HepG2 (cell line): ENCODE results near the gene PRKN. TPM values are rescaled to one million over a fixed set of nuclear protein-coding genes. Genes with fewer than 3 reads are reported as not detected.

Experiments
- ATAC-seq: fragments of 200-7000 bp; cut with Tn5 transposase; 3 replicates; pipeline ENCODE4 v1.9.1; 2020; ENCODE audit warnings: mild to moderate bottlenecking, moderate library complexity
- BruUV-seq: library from RNA; stranded (reverse); fragments of 400-500 nt; replicated peaks from 2 replicates; lab custom pipeline; 2021; lab: Mats Ljungman, UMichigan
- CTCF ChIA-PET: fragments of 300-600 bp; formaldehyde crosslinking; extraction: SDS; loops from one replicate; lab custom pipeline; 2021; ENCODE audit warnings: low total read pairs, inconsistent platforms, low intra/inter-chr PET ratio; lab: Yijun Ruan, JAX
- POLR2A ChIA-PET: fragments of 350-600 bp; sonication (Branson Sonifier 250); formaldehyde crosslinking; loops from one replicate; lab custom pipeline; 2020; ENCODE audit warnings: antibody characterized with exemption, inconsistent platforms; lab: Yijun Ruan, JAX
- DNase-seq: peaks from one replicate; pipeline ENCODE4 v3.0.0-alpha.2; 2015; ENCODE audit warnings: low spot score
- FAIRE-seq: peaks from 3 replicates; lab custom pipeline; 2011; peaks lifted over from hg19 to GRCh38; lab: Jason Lieb, UNC
- H2AFZ ChIP-seq: one replicate; pipeline ENCODE4 v1.6.1; 2011; ENCODE audit warnings: low read length, inconsistent platforms
- H3K27ac ChIP-seq: fragments of 300-600 bp; 3 replicates; pipeline ENCODE4 v1.8.0; 2011; ENCODE audit warnings: mixed run types, mild to moderate bottlenecking, mixed read lengths, low read length, inconsistent platforms; ENCODE audit not compliant: insufficient read depth; ENCODE audit errors: extremely low read length
- H3K27me3 ChIP-seq, 2 experiments: fragments of 200-600 bp in 1 of 2; 2 replicates in 1 of 2; 3 replicates in 1 of 2; pipeline versions ENCODE4 v1.6.0 to v1.8.0; 2011; ENCODE audit warnings: low read length in 2 of 2, mild to moderate bottlenecking in 2 of 2, moderate library complexity in 2 of 2, inconsistent platforms in 1 of 2; ENCODE audit not compliant: insufficient read depth in 2 of 2, control insufficient read depth in 1 of 2
- H3K36me3 ChIP-seq, 2 experiments: fragments of 200-600 bp in 1 of 2; replicated peaks in 1 of 2; 2 replicates in 1 of 2; 3 replicates in 1 of 2; pipeline versions ENCODE4 v1.5.1 to v1.8.0; 2011; ENCODE audit warnings: low read length in 2 of 2, inconsistent platforms in 1 of 2; ENCODE audit not compliant: insufficient read depth in 2 of 2, control insufficient read depth in 1 of 2
- H3K4me1 ChIP-seq: 2 replicates; pipeline ENCODE4 v1.5.1; 2012; ENCODE audit warnings: low read length, inconsistent platforms; ENCODE audit not compliant: insufficient read depth
- H3K4me2 ChIP-seq: 2 replicates; pipeline ENCODE4 v1.6.0; 2011; ENCODE audit warnings: low read depth, low read length, inconsistent platforms
- H3K4me3 ChIP-seq, 3 experiments: fragments of 200-600 bp in 1 of 3; sonication (generic), shearing (Covaris generic) in 1 of 3; replicated peaks in 1 of 3; 2 replicates each; pipeline ENCODE4 v1.5.1; 2011 to 2016; ENCODE audit warnings: low read length in 3 of 3, inconsistent platforms in 2 of 3, low read depth in 2 of 3, mild to moderate bottlenecking in 2 of 3, control low read depth in 1 of 3, mixed read lengths in 1 of 3; ENCODE audit not compliant: insufficient read depth in 1 of 3
- H3K79me2 ChIP-seq: one replicate; pipeline ENCODE4 v1.6.1; 2011; ENCODE audit warnings: low read length, inconsistent platforms; ENCODE audit not compliant: insufficient read depth
- H3K9ac ChIP-seq: 2 replicates; pipeline ENCODE4 v1.6.0; 2011; ENCODE audit warnings: mild to moderate bottlenecking, low read depth, low read length, inconsistent platforms; ENCODE audit not compliant: insufficient read depth
- H3K9me3 ChIP-seq: 2 replicates; pipeline ENCODE4 v1.5.1; 2012; ENCODE audit warnings: mild to moderate bottlenecking, low read length
- H4K20me1 ChIP-seq: 2 replicates; pipeline ENCODE4 v1.6.0; 2011; ENCODE audit warnings: inconsistent platforms, mild to moderate bottlenecking, low read length, moderate library complexity; ENCODE audit not compliant: insufficient read depth
- CBFB ChIP-seq: sonication (generic); formaldehyde crosslinking; IDR thresholded peaks from 2 replicates; pipeline ENCODE4 v1.4.0; 2020; ENCODE audit warnings: missing genetic modification reagents
- ELF4 ChIP-seq: sonication (generic); formaldehyde crosslinking; IDR thresholded peaks from 2 replicates; pipeline ENCODE4 v1.5.0; 2020; ENCODE audit warnings: missing genetic modification reagents, mild to moderate bottlenecking, moderate library complexity, borderline replicate concordance
- NFKBIZ ChIP-seq: IDR thresholded peaks from 2 replicates; pipeline ENCODE4 v1.6.1; 2018; ENCODE audit warnings: missing genetic modification reagents, missing compliant biosample characterization
- PHF20 ChIP-seq: sonication (generic); formaldehyde crosslinking; IDR thresholded peaks from 2 replicates; pipeline ENCODE4 v1.5.0; 2020; ENCODE audit warnings: mild to moderate bottlenecking, missing genetic modification reagents
- PRPF4 ChIP-seq: fragments of 200-400 bp; formaldehyde crosslinking; IDR thresholded peaks from 2 replicates; pipeline ENCODE4 v1.6.1; 2016; ENCODE audit warnings: low read length, low read depth; ENCODE audit not compliant: poor library complexity, severe bottlenecking
- SIN3A ChIP-seq: IDR thresholded peaks from 2 replicates; pipeline ENCODE4 v1.6.1; 2011; ENCODE audit warnings: low read depth, mild to moderate bottlenecking, control low read depth, low read length, borderline replicate concordance
- TBP ChIP-seq: sonication (generic); formaldehyde crosslinking; IDR thresholded peaks from 2 replicates; pipeline ENCODE4 v1.5.0; 2020; ENCODE audit warnings: missing genetic modification reagents
- ZFP62 ChIP-seq: sonication (generic); formaldehyde crosslinking; IDR thresholded peaks from 2 replicates; pipeline ENCODE4 v1.4.0; 2020; ENCODE audit warnings: missing genetic modification reagents
- ZNF264 ChIP-seq: sonication (generic); formaldehyde crosslinking; IDR thresholded peaks from 2 replicates; pipeline ENCODE4 v1.4.0; 2020; ENCODE audit warnings: missing genetic modification reagents
- ZSCAN12 ChIP-seq: sonication (generic); formaldehyde crosslinking; IDR thresholded peaks from 2 replicates; pipeline ENCODE4 v1.9.0; 2021; ENCODE audit warnings: mild to moderate bottlenecking, missing genetic modification reagents
- ZSCAN5A ChIP-seq: sonication (generic); formaldehyde crosslinking; IDR thresholded peaks from 2 replicates; pipeline ENCODE4 v1.8.0; 2022; ENCODE audit warnings: mild to moderate bottlenecking, missing genetic modification reagents, borderline replicate concordance
- WGBS: methylation state at CpG from one replicate; pipeline ENCODE4 v1.1.6; 2017; ENCODE audit warnings: low lambda C conversion rate; 5-methylcytosine and 5-hydroxymethylcytosine counted together
- in situ Hi-C: cut with HindIII; loops from 2 replicates; pipeline ENCODE4 v1.10.0; 2017; ENCODE audit warnings: low pct_unique_long_range_greater_than_20kb; ENCODE audit not compliant: extremely low pct_ligation_motif_present
- intact Hi-C: fragments of 100-400 bp; cut with micrococcal nuclease; formaldehyde crosslinking; loops from one replicate; pipeline ENCODE4 v1.10.0; 2022; ENCODE audit not compliant: unreplicated experiment
- polyA plus RNA-seq, 8 experiments: library from polyadenylated mRNA; depleted of rRNA in 3 of 8; stranded (reverse) in 7 of 8; unstranded in 1 of 8; fragments of >200 nt; fragmentation: Illumina TruSeq in 4 of 8; extraction: Trizol in 4 of 8; gene quantifications; 2 replicates each; pipeline versions ENCODE4 v1.2.1 to v1.2.3, GENCODE V29; 2011 to 2016; ENCODE audit warnings: low read depth in 4 of 8, missing spikeins in 1 of 8, mixed read lengths in 1 of 8; ENCODE audit not compliant: insufficient read depth in 1 of 8
- total RNA-seq, 5 experiments: library from RNA; depleted of rRNA; stranded (reverse); fragments of >200 nt; fragmentation: Illumina TruSeq; extraction: Trizol; gene quantifications; 2 replicates each; pipeline ENCODE4 v1.2.3, GENCODE V29; 2016; ENCODE audit warnings: low read depth in 1 of 5
- TF ChIP-seq, protein P1 (sequence below): sonication (generic); formaldehyde crosslinking; IDR thresholded peaks from 2 replicates; pipeline ENCODE4 v1.8.0; 2022; ENCODE audit warnings: missing genetic modification reagents, mild to moderate bottlenecking, borderline replicate concordance
- TF ChIP-seq, protein P2 (sequence below): sonication (generic); formaldehyde crosslinking; IDR thresholded peaks from 2 replicates; pipeline ENCODE4 v1.8.0; 2022; ENCODE audit warnings: mild to moderate bottlenecking, missing genetic modification reagents; ENCODE audit not compliant: insufficient replicate concordance
- TF ChIP-seq, protein P3 (sequence below): sonication (generic); formaldehyde crosslinking; conservative IDR thresholded peaks from 2 replicates; pipeline ENCODE4 v1.4.0; 2020; ENCODE audit warnings: missing genetic modification reagents

PRKN gene
- total and polyA plus RNA-seq, 2 of the 13 experiments (the other 11 are each of a cell fraction or from before 2014, with no cell fraction given): 0.31 to 0.44 TPM

DNA sequence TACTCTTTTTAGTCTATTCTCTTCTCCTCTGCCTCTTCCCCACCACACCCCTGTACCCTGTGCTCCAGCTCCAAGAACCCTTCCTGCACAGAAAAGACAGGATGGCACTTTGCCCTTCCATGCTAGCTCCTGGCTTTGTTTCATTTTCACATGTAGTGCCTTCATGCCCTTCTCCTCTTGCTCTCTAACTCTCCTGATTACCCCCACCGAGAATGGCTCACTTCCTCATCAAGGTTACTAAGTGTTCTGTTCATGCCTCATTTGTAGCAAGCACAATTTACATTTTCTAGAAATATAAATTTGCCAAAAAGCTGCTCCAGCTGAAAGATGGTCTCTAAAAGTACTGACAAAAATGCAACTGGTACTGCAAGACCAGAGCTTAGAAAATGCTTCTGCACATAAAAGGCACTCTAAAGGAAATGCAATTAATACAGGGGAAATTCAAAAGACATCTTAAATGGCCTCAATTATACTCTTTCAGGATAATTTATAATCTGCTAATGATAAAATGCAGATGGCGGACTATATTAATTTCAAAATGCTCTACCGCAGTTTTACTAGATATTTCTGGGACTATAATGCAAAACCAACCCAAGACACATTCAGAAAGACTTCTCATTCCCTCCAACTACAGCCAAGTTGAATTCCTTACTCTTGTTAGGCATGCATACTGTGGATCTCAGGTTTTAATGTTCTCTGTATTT, 570.2 kb downstream of the PRKN start:
- no peak for ATAC-seq
- ChIA-PET CTCF (no interaction called here), POLR2A (no interaction called here)
- intact Hi-C loops (no loop called here), in situ Hi-C loops (no loop called here)
- Histone ChIP-seq H3K27ac (no peak overlapping the region), H3K27me3 (no peaks in the 10 kb centered on the region), H3K4me3 (no peak overlapping the region), H3K79me2 (no peaks in the 10 kb centered on the region), H4K20me1 (no peaks in the 10 kb centered on the region), H2AFZ (no peak overlapping the region), H3K4me1 (no peaks in the 10 kb centered on the region), H3K4me2 (no peak overlapping the region), H3K9me3 (peaks cover 6% of the 10 kb centered on the region; the same call in 1 of the 2 replicates), H3K36me3 (no peaks in the 10 kb centered on the region), H3K9ac (no peak overlapping the region)
- no peak for DNase-seq
- BruUV-seq: no TSS peak
- WGBS: 5% methylated on average over 3 of the region's 3 CpGs
- TF ChIP-seq ZSCAN12 (no peak), ZSCAN5A (CRISPR knock-in tag) (no peak), ZNF264 (CRISPR knock-in tag) (no peak), ZFP62 (no peak), PRPF4 (no peak), NFKBIZ (no peak), ELF4 (no peak), SIN3A (no peak), CBFB (CRISPR knock-in tag) (no peak), TBP (CRISPR knock-in tag) (no peak), PHF20 (no peak)
- TF ChIP-seq, protein P1, sequence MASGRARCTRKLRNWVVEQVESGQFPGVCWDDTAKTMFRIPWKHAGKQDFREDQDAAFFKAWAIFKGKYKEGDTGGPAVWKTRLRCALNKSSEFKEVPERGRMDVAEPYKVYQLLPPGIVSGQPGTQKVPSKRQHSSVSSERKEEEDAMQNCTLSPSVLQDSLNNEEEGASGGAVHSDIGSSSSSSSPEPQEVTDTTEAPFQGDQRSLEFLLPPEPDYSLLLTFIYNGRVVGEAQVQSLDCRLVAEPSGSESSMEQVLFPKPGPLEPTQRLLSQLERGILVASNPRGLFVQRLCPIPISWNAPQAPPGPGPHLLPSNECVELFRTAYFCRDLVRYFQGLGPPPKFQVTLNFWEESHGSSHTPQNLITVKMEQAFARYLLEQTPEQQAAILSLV: no peak
- TF ChIP-seq, protein P2, sequence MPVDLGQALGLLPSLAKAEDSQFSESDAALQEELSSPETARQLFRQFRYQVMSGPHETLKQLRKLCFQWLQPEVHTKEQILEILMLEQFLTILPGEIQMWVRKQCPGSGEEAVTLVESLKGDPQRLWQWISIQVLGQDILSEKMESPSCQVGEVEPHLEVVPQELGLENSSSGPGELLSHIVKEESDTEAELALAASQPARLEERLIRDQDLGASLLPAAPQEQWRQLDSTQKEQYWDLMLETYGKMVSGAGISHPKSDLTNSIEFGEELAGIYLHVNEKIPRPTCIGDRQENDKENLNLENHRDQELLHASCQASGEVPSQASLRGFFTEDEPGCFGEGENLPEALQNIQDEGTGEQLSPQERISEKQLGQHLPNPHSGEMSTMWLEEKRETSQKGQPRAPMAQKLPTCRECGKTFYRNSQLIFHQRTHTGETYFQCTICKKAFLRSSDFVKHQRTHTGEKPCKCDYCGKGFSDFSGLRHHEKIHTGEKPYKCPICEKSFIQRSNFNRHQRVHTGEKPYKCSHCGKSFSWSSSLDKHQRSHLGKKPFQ: no peak
- TF ChIP-seq, protein P3, sequence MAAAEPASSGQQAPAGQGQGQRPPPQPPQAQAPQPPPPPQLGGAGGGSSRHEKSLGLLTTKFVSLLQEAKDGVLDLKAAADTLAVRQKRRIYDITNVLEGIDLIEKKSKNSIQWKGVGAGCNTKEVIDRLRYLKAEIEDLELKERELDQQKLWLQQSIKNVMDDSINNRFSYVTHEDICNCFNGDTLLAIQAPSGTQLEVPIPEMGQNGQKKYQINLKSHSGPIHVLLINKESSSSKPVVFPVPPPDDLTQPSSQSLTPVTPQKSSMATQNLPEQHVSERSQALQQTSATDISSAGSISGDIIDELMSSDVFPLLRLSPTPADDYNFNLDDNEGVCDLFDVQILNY (CRISPR knock-in tag): no peak
- no peak for FAIRE-seq
